PC-9 (cell line): ENCODE results near the gene GSTCD.

Experiments used
- EZH2 ChIP-seq: fragments of 200-600 bp; sonication (generic); IDR thresholded peaks from 2 replicates; pipeline ENCODE4 v1.8.0; 2017; ENCODE audit warnings: antibody characterized with exemption, low read depth
- TF ChIP-seq, protein P1 (sequence below): fragments of 200-600 bp; sonication (generic); conservative IDR thresholded peaks from 2 replicates; pipeline ENCODE4 v1.6.1; 2017; ENCODE audit warnings: mixed run types, antibody characterized with exemption, mild to moderate bottlenecking, moderate library complexity

DNA sequence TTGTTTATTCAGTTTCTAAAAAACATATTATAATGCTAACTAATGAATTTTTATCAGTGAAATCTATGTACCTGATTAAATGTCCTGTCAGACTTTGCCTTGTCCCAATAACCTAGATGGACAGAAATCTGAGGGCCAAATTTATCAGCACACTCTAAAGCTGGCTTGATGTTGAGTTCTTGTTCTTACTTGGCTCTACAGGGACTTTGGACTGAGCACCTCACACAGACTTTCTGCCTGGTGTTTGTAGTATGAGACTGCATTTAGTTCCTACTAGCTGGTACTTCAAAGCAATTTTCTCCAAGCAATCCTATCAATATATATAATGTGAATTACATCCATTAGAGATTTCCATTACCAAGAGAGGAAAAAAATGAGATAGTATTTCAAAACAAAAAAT lies 37.9 kb upstream of the GSTCD start:
- TF ChIP-seq, protein P1, sequence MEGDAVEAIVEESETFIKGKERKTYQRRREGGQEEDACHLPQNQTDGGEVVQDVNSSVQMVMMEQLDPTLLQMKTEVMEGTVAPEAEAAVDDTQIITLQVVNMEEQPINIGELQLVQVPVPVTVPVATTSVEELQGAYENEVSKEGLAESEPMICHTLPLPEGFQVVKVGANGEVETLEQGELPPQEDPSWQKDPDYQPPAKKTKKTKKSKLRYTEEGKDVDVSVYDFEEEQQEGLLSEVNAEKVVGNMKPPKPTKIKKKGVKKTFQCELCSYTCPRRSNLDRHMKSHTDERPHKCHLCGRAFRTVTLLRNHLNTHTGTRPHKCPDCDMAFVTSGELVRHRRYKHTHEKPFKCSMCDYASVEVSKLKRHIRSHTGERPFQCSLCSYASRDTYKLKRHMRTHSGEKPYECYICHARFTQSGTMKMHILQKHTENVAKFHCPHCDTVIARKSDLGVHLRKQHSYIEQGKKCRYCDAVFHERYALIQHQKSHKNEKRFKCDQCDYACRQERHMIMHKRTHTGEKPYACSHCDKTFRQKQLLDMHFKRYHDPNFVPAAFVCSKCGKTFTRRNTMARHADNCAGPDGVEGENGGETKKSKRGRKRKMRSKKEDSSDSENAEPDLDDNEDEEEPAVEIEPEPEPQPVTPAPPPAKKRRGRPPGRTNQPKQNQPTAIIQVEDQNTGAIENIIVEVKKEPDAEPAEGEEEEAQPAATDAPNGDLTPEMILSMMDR, result no peak
- TF ChIP-seq EZH2, result no peak
